K562 (cell line): Measurements from ENCODE around the gene TBL1X.

Experiments used
- MXI1 ChIP-seq: IDR thresholded peaks from 2 replicates; pipeline ENCODE4 v1.6.1; 2011; ENCODE audit warnings: low read depth, mild to moderate bottlenecking, improper control_type of control experiment, low read length
- NRF1 ChIP-seq, 2 experiments: fragments of 450-650 bp; IDR thresholded peaks in 1 of 2; conservative IDR thresholded peaks in 1 of 2; 2 replicates each; pipeline ENCODE4 v1.6.1; 2014; ENCODE audit warnings: mild to moderate bottlenecking in 2 of 2
- PHF21A ChIP-seq: fragments of 450-650 bp; IDR thresholded peaks from 2 replicates; pipeline ENCODE4 v1.6.1; 2017; ENCODE audit warnings: low read depth, borderline replicate concordance
- POLR2A ChIP-seq: fragments of 450-650 bp; conservative IDR thresholded peaks from 2 replicates; pipeline ENCODE4 v1.6.1; 2016
- TAF1 ChIP-seq: IDR thresholded peaks from 2 replicates; pipeline ENCODE4 v1.6.1; 2011; ENCODE audit warnings: mild to moderate bottlenecking, low read length, moderate library complexity; ENCODE audit not compliant: insufficient read depth, control insufficient read depth, severe bottlenecking; ENCODE audit errors: extremely low read depth
- XRCC4 ChIP-seq: IDR thresholded peaks from one replicate; pipeline ENCODE4 v1.6.1; 2011; ENCODE audit not compliant: insufficient read depth, insufficient read length; ENCODE audit errors: extremely low read depth
- ZKSCAN1 ChIP-seq: fragments of 150-350 bp; IDR thresholded peaks from 2 replicates; pipeline ENCODE4 v1.6.1; 2016; ENCODE audit warnings: low read depth, low read length
- ZNF24 ChIP-seq: fragments of 450-650 bp; IDR thresholded peaks from 2 replicates; pipeline ENCODE4 v1.6.1; 2016
- TF ChIP-seq, protein P1 (sequence below): sonication (generic); formaldehyde crosslinking; IDR thresholded peaks from 2 replicates; pipeline ENCODE4 v1.8.0; 2022; ENCODE audit warnings: mild to moderate bottlenecking, low read depth, missing genetic modification reagents
- TF ChIP-seq, protein P2 (sequence below), 3 experiments: IDR thresholded peaks in 2 of 3; conservative IDR thresholded peaks in 1 of 3; 2 replicates each; pipeline ENCODE4 v1.5.1; 2011 to 2012; ENCODE audit warnings: low read length in 3 of 3, mild to moderate bottlenecking in 3 of 3, control low read depth in 2 of 3, improper control_type of control experiment in 1 of 3, inconsistent platforms in 1 of 3, low read depth in 1 of 3, mixed read lengths in 1 of 3, moderate library complexity in 1 of 3; ENCODE audit not compliant: insufficient read depth in 2 of 3

DNA sequence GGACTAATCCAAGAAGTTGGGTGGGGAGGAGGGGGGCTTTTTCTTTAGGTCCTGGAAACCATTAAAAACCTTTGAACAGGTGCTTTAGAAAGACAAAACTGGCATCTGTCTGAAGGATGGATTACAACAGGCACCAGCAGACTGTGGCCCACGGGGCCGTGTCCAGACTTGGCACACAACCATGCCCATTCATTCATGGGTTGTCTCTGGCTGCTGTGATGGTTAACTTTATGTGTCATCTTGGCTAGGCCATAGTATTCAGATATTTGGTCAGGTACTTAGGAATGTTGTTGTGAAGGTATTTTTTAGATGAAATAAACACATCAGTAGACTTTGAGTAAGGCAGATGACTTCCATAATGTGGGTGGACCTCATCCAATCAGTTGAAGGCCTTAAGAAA lies 45.5 kb downstream of the TBL1X start:
- TF ChIP-seq, protein P1, sequence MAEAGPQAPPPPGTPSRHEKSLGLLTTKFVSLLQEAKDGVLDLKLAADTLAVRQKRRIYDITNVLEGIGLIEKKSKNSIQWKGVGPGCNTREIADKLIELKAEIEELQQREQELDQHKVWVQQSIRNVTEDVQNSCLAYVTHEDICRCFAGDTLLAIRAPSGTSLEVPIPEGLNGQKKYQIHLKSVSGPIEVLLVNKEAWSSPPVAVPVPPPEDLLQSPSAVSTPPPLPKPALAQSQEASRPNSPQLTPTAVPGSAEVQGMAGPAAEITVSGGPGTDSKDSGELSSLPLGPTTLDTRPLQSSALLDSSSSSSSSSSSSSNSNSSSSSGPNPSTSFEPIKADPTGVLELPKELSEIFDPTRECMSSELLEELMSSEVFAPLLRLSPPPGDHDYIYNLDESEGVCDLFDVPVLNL (CRISPR knock-in tag) = no peak
- TF ChIP-seq POLR2A = no peak
- TF ChIP-seq PHF21A = no peak
- no peak for TF ChIP-seq XRCC4
- TF ChIP-seq, protein P2, sequence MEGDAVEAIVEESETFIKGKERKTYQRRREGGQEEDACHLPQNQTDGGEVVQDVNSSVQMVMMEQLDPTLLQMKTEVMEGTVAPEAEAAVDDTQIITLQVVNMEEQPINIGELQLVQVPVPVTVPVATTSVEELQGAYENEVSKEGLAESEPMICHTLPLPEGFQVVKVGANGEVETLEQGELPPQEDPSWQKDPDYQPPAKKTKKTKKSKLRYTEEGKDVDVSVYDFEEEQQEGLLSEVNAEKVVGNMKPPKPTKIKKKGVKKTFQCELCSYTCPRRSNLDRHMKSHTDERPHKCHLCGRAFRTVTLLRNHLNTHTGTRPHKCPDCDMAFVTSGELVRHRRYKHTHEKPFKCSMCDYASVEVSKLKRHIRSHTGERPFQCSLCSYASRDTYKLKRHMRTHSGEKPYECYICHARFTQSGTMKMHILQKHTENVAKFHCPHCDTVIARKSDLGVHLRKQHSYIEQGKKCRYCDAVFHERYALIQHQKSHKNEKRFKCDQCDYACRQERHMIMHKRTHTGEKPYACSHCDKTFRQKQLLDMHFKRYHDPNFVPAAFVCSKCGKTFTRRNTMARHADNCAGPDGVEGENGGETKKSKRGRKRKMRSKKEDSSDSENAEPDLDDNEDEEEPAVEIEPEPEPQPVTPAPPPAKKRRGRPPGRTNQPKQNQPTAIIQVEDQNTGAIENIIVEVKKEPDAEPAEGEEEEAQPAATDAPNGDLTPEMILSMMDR (IDR thresholded peaks at IDR 0.05 in 2 of 3, conservative IDR thresholded peaks at IDR 0.05 in 1 of 3; ENCODE audit: insufficient read depth in 2 of 3, low read depth in 1 of 3, low read length in 3 of 3) = no peak
- no peak for TF ChIP-seq NRF1 (conservative IDR thresholded peaks at IDR 0.05 in 1 of 2, IDR thresholded peaks at IDR 0.05 in 1 of 2)
- no peak for TF ChIP-seq MXI1
- no peak for TF ChIP-seq ZNF24
- no peak for TF ChIP-seq ZKSCAN1
- TF ChIP-seq TAF1 = no peak
